Endothelial cell of umbilical vein (primary cell): ENCODE measurements around the gene CHP1. TPM values are rescaled to one million over a fixed set of nuclear protein-coding genes. Genes with fewer than 3 reads are reported as not detected.

Experiments
- BruUV-seq: library from RNA; stranded (reverse); fragments of 400-500 nt; replicated peaks from 2 replicates; lab custom pipeline; 2021; lab: Mats Ljungman, UMichigan
- CTCF ChIA-PET: fragments of 300-600, 350-600 bp; sonication (Branson Sonifier 250); formaldehyde crosslinking; loops from one replicate; lab custom pipeline; 2021; ENCODE audit warnings: antibody characterized with exemption, inconsistent platforms; lab: Charles Lee
- POLR2A ChIA-PET: fragments of 300-600, 350-600 bp; sonication (Branson Sonifier 250); formaldehyde crosslinking; loops from one replicate; lab custom pipeline; 2021; ENCODE audit warnings: antibody characterized with exemption, inconsistent platforms; lab: Charles Lee
- DNase-seq: peaks from one replicate; pipeline ENCODE4 v3.0.0-alpha.2; 2011; ENCODE audit warnings: low read depth, low spot score
- FAIRE-seq: peaks from 2 replicates; lab custom pipeline; 2011; peaks lifted over from hg19 to GRCh38; lab: Jason Lieb, UNC
- H2AFZ ChIP-seq: 2 replicates; pipeline ENCODE4 v1.6.0; 2012; ENCODE audit warnings: low read depth, low read length, control low read depth, inconsistent platforms
- H3K27ac ChIP-seq: 2 replicates; pipeline ENCODE4 v1.5.1; 2011; ENCODE audit warnings: low read depth, mild to moderate bottlenecking, control low read depth, low read length, moderate library complexity; ENCODE audit not compliant: insufficient read depth
- H3K27me3 ChIP-seq, 2 experiments: 2 replicates each; pipeline versions ENCODE4 v1.6.0 to v1.6.1; 2011; ENCODE audit warnings: low read length in 2 of 2, mixed read lengths in 1 of 2; ENCODE audit not compliant: control insufficient read depth in 2 of 2, insufficient read depth in 2 of 2
- H3K36me3 ChIP-seq, 2 experiments: 2 replicates in 1 of 2; 3 replicates in 1 of 2; pipeline ENCODE4 v1.5.1; 2011; ENCODE audit warnings: low read length in 2 of 2, mild to moderate bottlenecking in 1 of 2, moderate library complexity in 1 of 2; ENCODE audit not compliant: control insufficient read depth in 2 of 2, insufficient read depth in 2 of 2; ENCODE audit errors: extremely low read depth in 1 of 2
- H3K4me1 ChIP-seq: 3 replicates; pipeline ENCODE4 v1.5.1; 2011; ENCODE audit warnings: mild to moderate bottlenecking, low read length; ENCODE audit not compliant: control insufficient read depth, insufficient read depth; ENCODE audit errors: extremely low read depth
- H3K4me2 ChIP-seq: 2 replicates; pipeline ENCODE4 v1.6.1; 2011; ENCODE audit warnings: low read length, control low read depth, mixed read lengths; ENCODE audit not compliant: insufficient read depth
- H3K4me3 ChIP-seq, 3 experiments: fragments of 200-600 bp in 1 of 3; sonication (generic), shearing (Covaris generic) in 1 of 3; replicated peaks in 1 of 3; 2 replicates each; pipeline ENCODE4 v1.5.1; 2011 to 2016; ENCODE audit warnings: control low read depth in 3 of 3, low read length in 3 of 3, mild to moderate bottlenecking in 2 of 3, inconsistent platforms in 1 of 3, low read depth in 1 of 3, moderate library complexity in 1 of 3; ENCODE audit not compliant: insufficient read depth in 1 of 3
- H3K79me2 ChIP-seq: 2 replicates; pipeline ENCODE4 v1.6.0; 2012; ENCODE audit warnings: low read length, inconsistent platforms; ENCODE audit not compliant: control insufficient read depth, insufficient read depth
- H3K9ac ChIP-seq: replicated peaks from 2 replicates; pipeline ENCODE3; 2011; ENCODE audit warnings: low read length, control low read depth; ENCODE audit not compliant: insufficient read depth; ENCODE audit errors: extremely low read depth
- H3K9me1 ChIP-seq: replicated peaks from 3 replicates; pipeline ENCODE4 v1.6.0; 2011; ENCODE audit warnings: mild to moderate bottlenecking, low read length; ENCODE audit not compliant: control insufficient read depth, insufficient read depth; ENCODE audit errors: extremely low read depth
- H3K9me3 ChIP-seq: replicated peaks from 2 replicates; pipeline ENCODE4 v1.5.1; 2012; ENCODE audit warnings: low read length, inconsistent platforms; ENCODE audit not compliant: control insufficient read depth, insufficient read depth
- H4K20me1 ChIP-seq: replicated peaks from 2 replicates; pipeline ENCODE3; 2011; ENCODE audit warnings: mild to moderate bottlenecking, low read length; ENCODE audit not compliant: control insufficient read depth, insufficient read depth; ENCODE audit errors: extremely low read depth
- CTCF ChIP-seq, 2 donors: IDR thresholded peaks; 1 replicate in 1 of 2; 2 replicates in 1 of 2; pipeline ENCODE4 v1.5.1; 2011; ENCODE audit warnings: low read length in 2 of 2, mild to moderate bottlenecking in 2 of 2, moderate library complexity in 2 of 2, control low read depth in 1 of 2, inconsistent platforms in 1 of 2, low read depth in 1 of 2; ENCODE audit not compliant: insufficient read depth in 1 of 2; ENCODE audit errors: extremely low read depth in 1 of 2
- EZH2 ChIP-seq: IDR thresholded peaks from 2 replicates; pipeline ENCODE4 v1.6.1; 2012; ENCODE audit warnings: borderline replicate concordance, low read depth, mild to moderate bottlenecking, moderate library complexity, low read length, inconsistent platforms; ENCODE audit not compliant: severe bottlenecking
- FOS ChIP-seq: IDR thresholded peaks from 2 replicates; pipeline ENCODE4 v1.6.1; 2011; ENCODE audit warnings: mild to moderate bottlenecking, low read length, moderate library complexity, borderline replicate concordance; ENCODE audit not compliant: insufficient read depth
- GATA2 ChIP-seq: IDR thresholded peaks from 2 replicates; pipeline ENCODE4 v1.7.0; 2011; ENCODE audit warnings: low read depth, mild to moderate bottlenecking, moderate library complexity, mixed read lengths, low read length; ENCODE audit not compliant: insufficient read length, insufficient read depth
- JUN ChIP-seq: IDR thresholded peaks from 2 replicates; pipeline ENCODE4 v1.6.1; 2011; ENCODE audit warnings: borderline replicate concordance, low read depth; ENCODE audit not compliant: insufficient read length, insufficient read depth
- MAX ChIP-seq: IDR thresholded peaks from 2 replicates; pipeline ENCODE4 v1.6.1; 2011; ENCODE audit not compliant: insufficient read depth, insufficient read length
- MYC ChIP-seq: IDR thresholded peaks from one replicate; pipeline ENCODE4 v1.6.1; 2011; ENCODE audit warnings: mild to moderate bottlenecking, low read depth, low read length
- POLR2A ChIP-seq: IDR thresholded peaks from 2 replicates; pipeline ENCODE4 v1.6.1; 2012; ENCODE audit warnings: low read depth, mild to moderate bottlenecking, control low read depth, low read length
- POLR2AphosphoS5 ChIP-seq: IDR thresholded peaks from 2 replicates; pipeline ENCODE4 v1.6.1; 2012; ENCODE audit warnings: low read depth, mild to moderate bottlenecking, control low read depth, low read length, moderate library complexity; ENCODE audit not compliant: insufficient read depth
- dilution Hi-C: fragments of 300-500 bp; cut with MboI; formaldehyde crosslinking; loops from one replicate; pipeline ENCODE4 v1.15.0; 2019; ENCODE audit warnings: low sequenced_read_pairs; ENCODE audit not compliant: extremely low pct_ligation_motif_present
- intact Hi-C: fragments of 100-400 bp; cut with micrococcal nuclease; formaldehyde crosslinking; loops from one replicate; pipeline ENCODE4 v1.10.0; 2022
- polyA plus RNA-seq, 4 experiments: library from polyadenylated mRNA; depleted of rRNA in 3 of 4; stranded (reverse) in 3 of 4; unstranded in 1 of 4; fragments of >200 nt; gene quantifications; 2 replicates each; pipeline versions ENCODE4 v1.2.1 to v1.2.3, GENCODE V29; 2011 to 2012; ENCODE audit warnings: missing spikeins in 1 of 4
- total RNA-seq: library from RNA; stranded (reverse); gene quantifications from 2 replicates; pipeline ENCODE4 v1.2.3, GENCODE V29; 2021

The CHP1 gene
- total and polyA plus RNA-seq, 2 donors (not counting 3 experiments of a cell fraction or from before 2014, with no cell fraction given), result 49.1 to 96.2 TPM

- no peaks in the 10 kb centered on the region for H3K79me2 ChIP-seq
- ChIA-PET POLR2A (interaction anchor here (0.7 kb wide), 2 partner anchors 383 to 1373 kb away, joined by 5 to 13 read pairs; no protein-coding TSS in a partner anchor), CTCF (interaction anchor here (2.0 kb wide), 1 partner anchor 9 kb away, joined by 5 read pairs; the partner anchor contains the start of genes NUSAP1 and OIP5)
- no peak for DNase-seq
- TF ChIP-seq MYC (no peak), MAX (no peak), POLR2A (no peak), EZH2 (no peak), POLR2AphosphoS5 (no peak), JUN (no peak), GATA2 (no peak), CTCF (IDR thresholded peaks at IDR 0.05; ENCODE audit: extremely low read depth in 1 of 2, insufficient read depth in 1 of 2, low read depth in 1 of 2, low read length in 2 of 2) (no peak), FOS (no peak)
- H3K9me1 ChIP-seq, result no peaks in the 10 kb centered on the region
- no peak for FAIRE-seq
- H2AFZ ChIP-seq, result no peak overlapping the region
- no peaks in the 10 kb centered on the region for H3K9me3 ChIP-seq
- intact Hi-C loops, result no loop called here
- H3K4me3 ChIP-seq, result no peak overlapping the region
- no TSS peak for BruUV-seq
- no peaks in the 10 kb centered on the region for H3K27me3 ChIP-seq
- H3K36me3 ChIP-seq, result no peaks in the 10 kb centered on the region
- H3K27ac ChIP-seq, result no peak overlapping the region
- no peaks in the 10 kb centered on the region for H3K4me1 ChIP-seq
- H3K4me2 ChIP-seq, result no peak overlapping the region
- H3K9ac ChIP-seq, result no peak overlapping the region
- no peaks in the 10 kb centered on the region for H4K20me1 ChIP-seq
- dilution Hi-C loops, result no loop called here
Measured at GRCh38 chr15:41323611-41324010, 92.5 kb downstream of the CHP1 start.
